H1 (cell line): ENCODE results near the gene HACD3.

Source experiments
- CHD1 ChIP-seq: IDR thresholded peaks from 2 replicates; pipeline ENCODE4 v1.6.1; 2012; ENCODE audit warnings: low read depth, low read length, improper control_type of control experiment
- CTCF ChIP-seq, 3 experiments: IDR thresholded peaks; 1 replicate in 2 of 3; 2 replicates in 1 of 3; pipeline versions ENCODE4 v1.5.1 to v1.6.1; 2011; ENCODE audit warnings: low read length in 3 of 3, mild to moderate bottlenecking in 3 of 3, inconsistent platforms in 2 of 3, low read depth in 1 of 3, moderate library complexity in 1 of 3; ENCODE audit not compliant: insufficient read depth in 1 of 3; ENCODE audit errors: control extremely low read depth in 1 of 3
- E2F6 ChIP-seq: IDR thresholded peaks from 2 replicates; pipeline ENCODE4 v1.6.1; 2012; ENCODE audit warnings: inconsistent platforms
- EZH2 ChIP-seq: fragments of 200-600 bp; sonication (generic); IDR thresholded peaks from 2 replicates; pipeline ENCODE4 v1.7.1; 2012; ENCODE audit warnings: low read depth, mild to moderate bottlenecking, moderate library complexity, low read length, inconsistent platforms; ENCODE audit not compliant: severe bottlenecking
- KDM4A ChIP-seq: IDR thresholded peaks from one replicate; pipeline ENCODE4 v1.7.1; 2012; ENCODE audit warnings: low read depth, mild to moderate bottlenecking, moderate library complexity, low read length, inconsistent platforms; ENCODE audit not compliant: severe bottlenecking
- MAX ChIP-seq: IDR thresholded peaks from 2 replicates; pipeline ENCODE4 v1.6.1; 2012; ENCODE audit warnings: inconsistent platforms
- POLR2A ChIP-seq, 2 experiments: IDR thresholded peaks; 1 replicate in 1 of 2; 2 replicates in 1 of 2; pipeline ENCODE4 v1.6.1; 2011; ENCODE audit warnings: low read depth in 2 of 2, low read length in 2 of 2, mild to moderate bottlenecking in 2 of 2; ENCODE audit errors: control extremely low read depth in 1 of 2
- RAD21 ChIP-seq, 2 experiments: IDR thresholded peaks in 1 of 2; conservative IDR thresholded peaks in 1 of 2; 2 replicates each; pipeline ENCODE4 v1.6.1; 2011; ENCODE audit warnings: low read depth in 2 of 2, low read length in 2 of 2, improper control_type of control experiment in 1 of 2, inconsistent platforms in 1 of 2, mild to moderate bottlenecking in 1 of 2, moderate library complexity in 1 of 2
- SIN3A ChIP-seq, 2 experiments: IDR thresholded peaks in 1 of 2; conservative IDR thresholded peaks in 1 of 2; 2 replicates each; pipeline ENCODE4 v1.6.1; 2011 to 2012; ENCODE audit warnings: low read length in 2 of 2, improper control_type of control experiment in 1 of 2, low read depth in 1 of 2, mild to moderate bottlenecking in 1 of 2
- SP2 ChIP-seq: IDR thresholded peaks from 2 replicates; pipeline ENCODE4 v1.6.1; 2012; ENCODE audit warnings: mild to moderate bottlenecking, low read length, inconsistent platforms
- SRF ChIP-seq: IDR thresholded peaks from 2 replicates; pipeline ENCODE4 v1.6.1; 2011; ENCODE audit warnings: mild to moderate bottlenecking, low read depth, low read length, moderate library complexity
- TBP ChIP-seq: IDR thresholded peaks from 2 replicates; pipeline ENCODE4 v1.6.1; 2011; ENCODE audit warnings: low read depth, low read length, improper control_type of control experiment
- TEAD4 ChIP-seq: IDR thresholded peaks from 2 replicates; pipeline ENCODE4 v1.6.1; 2012; ENCODE audit warnings: low read depth, low read length, inconsistent platforms, mixed read lengths

- TF ChIP-seq CTCF (IDR thresholded peaks at IDR 0.05; ENCODE audit: control extremely low read depth in 1 of 3, insufficient read depth in 1 of 3, low read depth in 1 of 3, low read length in 3 of 3) (no peak), SRF (no peak), CHD1 (no peak), TBP (no peak), SP2 (no peak), TEAD4 (no peak), KDM4A (no peak), SIN3A (conservative IDR thresholded peaks at IDR 0.05 in 1 of 2, IDR thresholded peaks at IDR 0.05 in 1 of 2; ENCODE audit: low read depth in 1 of 2, low read length in 2 of 2) (no peak), POLR2A (IDR thresholded peaks at IDR 0.05; ENCODE audit: control extremely low read depth in 1 of 2, low read depth in 2 of 2, low read length in 2 of 2) (no peak), RAD21 (IDR thresholded peaks at IDR 0.05 in 1 of 2, conservative IDR thresholded peaks at IDR 0.05 in 1 of 2; ENCODE audit: low read depth in 2 of 2, low read length in 2 of 2) (no peak), MAX (no peak), E2F6 (no peak), EZH2 (no peak)
Measured at GRCh38 chr15:65541231-65541820, 11.1 kb downstream of the HACD3 start.
